BE2C (cell line): ENCODE results near the gene APBB2.

Experiments used
- DNase-seq: peaks from one replicate; pipeline ENCODE4 v3.0.0-alpha.2; 2020
- H3K27me3 ChIP-seq: fragments of 250-450 bp; sonication (Bioruptor Pico); 2 replicates; pipeline ENCODE4 v1.5.1; 2020; ENCODE audit warnings: mild to moderate bottlenecking
- H3K36me3 ChIP-seq: fragments of 250-450 bp; sonication (Bioruptor Pico); 2 replicates; pipeline ENCODE4 v1.5.1; 2020; ENCODE audit warnings: mild to moderate bottlenecking
- H3K4me1 ChIP-seq: fragments of 250-450 bp; sonication (Bioruptor Pico); 2 replicates; pipeline ENCODE4 v1.5.1; 2020
- H3K4me3 ChIP-seq: 2 replicates; pipeline ENCODE4 v1.5.1; 2011; ENCODE audit warnings: low read depth, low read length
- H3K9me3 ChIP-seq: fragments of 250-450 bp; sonication (Bioruptor Pico); 2 replicates; pipeline ENCODE4 v1.5.1; 2020
- TF ChIP-seq, protein P1 (sequence below): IDR thresholded peaks from 2 replicates; pipeline ENCODE4 v1.5.1; 2012; ENCODE audit warnings: mild to moderate bottlenecking, low read depth, low read length

Gene APBB2

DNA sequence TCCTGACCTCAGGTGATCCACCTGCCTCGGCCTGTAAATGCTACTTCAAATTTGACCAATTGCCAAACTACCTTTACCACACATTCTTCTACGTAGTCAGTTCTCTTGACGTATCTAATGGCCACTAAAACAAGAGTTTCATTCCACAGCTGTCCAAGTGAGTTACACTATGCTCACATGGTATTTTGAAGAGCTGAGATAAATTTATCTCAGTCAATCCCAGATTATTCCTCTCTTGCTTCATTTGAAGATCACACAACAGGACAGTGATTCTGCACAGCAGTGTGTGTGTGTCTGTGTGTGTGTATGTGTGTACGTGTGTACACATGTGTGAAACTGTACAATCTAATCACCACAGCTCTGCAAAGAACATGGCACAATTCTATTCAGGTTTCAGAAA is 133.4 kb downstream of the APBB2 start:
- TF ChIP-seq, protein P1, sequence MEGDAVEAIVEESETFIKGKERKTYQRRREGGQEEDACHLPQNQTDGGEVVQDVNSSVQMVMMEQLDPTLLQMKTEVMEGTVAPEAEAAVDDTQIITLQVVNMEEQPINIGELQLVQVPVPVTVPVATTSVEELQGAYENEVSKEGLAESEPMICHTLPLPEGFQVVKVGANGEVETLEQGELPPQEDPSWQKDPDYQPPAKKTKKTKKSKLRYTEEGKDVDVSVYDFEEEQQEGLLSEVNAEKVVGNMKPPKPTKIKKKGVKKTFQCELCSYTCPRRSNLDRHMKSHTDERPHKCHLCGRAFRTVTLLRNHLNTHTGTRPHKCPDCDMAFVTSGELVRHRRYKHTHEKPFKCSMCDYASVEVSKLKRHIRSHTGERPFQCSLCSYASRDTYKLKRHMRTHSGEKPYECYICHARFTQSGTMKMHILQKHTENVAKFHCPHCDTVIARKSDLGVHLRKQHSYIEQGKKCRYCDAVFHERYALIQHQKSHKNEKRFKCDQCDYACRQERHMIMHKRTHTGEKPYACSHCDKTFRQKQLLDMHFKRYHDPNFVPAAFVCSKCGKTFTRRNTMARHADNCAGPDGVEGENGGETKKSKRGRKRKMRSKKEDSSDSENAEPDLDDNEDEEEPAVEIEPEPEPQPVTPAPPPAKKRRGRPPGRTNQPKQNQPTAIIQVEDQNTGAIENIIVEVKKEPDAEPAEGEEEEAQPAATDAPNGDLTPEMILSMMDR, result no peak
- Histone ChIP-seq H3K36me3 (no peaks in the 10 kb centered on the region), H3K27me3 (no peaks in the 10 kb centered on the region), H3K9me3 (no peaks in the 10 kb centered on the region), H3K4me3 (no peak overlapping the region), H3K4me1 (no peaks in the 10 kb centered on the region)
- no peak for DNase-seq

DNA sequence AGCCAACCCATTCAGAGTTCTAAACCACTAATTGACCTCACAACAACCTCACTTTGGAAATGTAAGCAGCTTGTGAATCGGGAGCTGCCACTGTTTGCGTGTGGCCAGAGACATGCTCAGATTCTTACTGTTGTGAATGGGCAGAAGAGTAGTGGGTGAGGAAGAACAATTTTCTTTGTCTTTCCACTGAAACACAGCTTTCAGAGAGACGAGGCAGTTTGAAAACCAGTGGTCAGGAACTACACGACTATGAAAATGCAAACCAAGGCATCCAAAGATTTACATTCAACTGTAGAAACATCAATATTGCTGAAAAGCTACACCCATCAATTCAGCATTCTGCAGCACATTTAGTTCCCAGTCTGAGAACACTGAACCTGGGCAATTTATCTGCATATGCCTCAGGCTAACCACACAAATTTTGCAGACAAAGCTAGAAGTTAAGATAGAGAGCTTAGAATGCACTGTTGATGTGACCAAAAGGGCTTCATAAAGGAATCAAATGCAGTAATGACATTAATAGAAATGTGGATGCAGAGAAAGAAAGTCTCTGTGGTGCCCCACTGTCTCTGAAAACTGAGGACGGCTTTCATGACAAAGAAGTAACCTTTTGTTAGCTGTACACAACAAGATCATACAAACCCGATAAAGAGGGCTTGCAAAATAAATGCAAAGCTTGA is 134.3 kb downstream of the APBB2 start:
- H3K27me3 ChIP-seq, result no peaks in the 10 kb centered on the region
- H3K4me1 ChIP-seq, result no peaks in the 10 kb centered on the region
- no peak overlapping the region for H3K4me3 ChIP-seq
- no peaks in the 10 kb centered on the region for H3K36me3 ChIP-seq
- no peaks in the 10 kb centered on the region for H3K9me3 ChIP-seq
- TF ChIP-seq, protein P1, result no peak
- DNase-seq, result no peak

DNA sequence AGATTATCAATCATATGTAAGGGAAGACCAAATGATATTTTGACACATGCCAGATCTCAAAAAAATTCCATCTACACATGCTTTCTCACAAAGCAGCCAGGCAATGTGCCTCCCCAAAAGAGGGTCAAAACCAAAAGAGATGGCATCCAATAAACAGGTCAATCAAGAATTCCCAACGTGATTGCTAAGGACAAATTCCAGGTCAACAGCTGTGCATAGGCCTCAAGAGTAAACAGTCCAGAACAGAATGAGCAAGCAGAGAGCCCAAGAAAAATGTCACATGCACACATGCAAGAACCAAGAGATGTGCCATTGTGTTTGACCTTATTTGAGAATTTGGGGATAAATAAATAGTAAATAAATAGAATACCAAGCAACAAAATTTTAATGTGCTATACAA is 136.7 kb downstream of the APBB2 start:
- Histone ChIP-seq H3K4me3 (no peak overlapping the region), H3K27me3 (no peaks in the 10 kb centered on the region), H3K36me3 (no peaks in the 10 kb centered on the region), H3K9me3 (no peaks in the 10 kb centered on the region), H3K4me1 (no peaks in the 10 kb centered on the region)
- no peak for DNase-seq
- TF ChIP-seq, protein P1, result no peak

DNA sequence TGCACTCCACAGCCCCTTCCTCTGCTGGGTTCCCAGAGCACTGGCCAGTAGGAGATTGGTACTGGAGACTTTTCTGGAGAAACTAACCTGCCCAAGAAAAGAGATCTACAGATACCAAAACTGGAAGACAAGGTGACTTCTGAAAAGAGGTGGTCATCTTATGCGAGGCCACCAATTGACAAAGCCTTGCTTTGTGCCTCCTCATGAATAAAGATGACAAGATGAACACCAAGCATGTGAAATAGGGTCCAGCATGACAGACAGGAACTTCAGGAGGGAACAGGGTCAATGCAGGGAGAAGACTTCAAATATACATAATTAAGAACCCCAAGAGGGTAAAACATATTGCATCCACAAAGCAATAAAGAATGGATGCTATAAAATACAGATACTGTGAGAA is 137.9 kb downstream of the APBB2 start:
- no peaks in the 10 kb centered on the region for H3K4me1 ChIP-seq
- no peaks in the 10 kb centered on the region for H3K9me3 ChIP-seq
- no peak for DNase-seq
- H3K4me3 ChIP-seq, result no peak overlapping the region
- no peaks in the 10 kb centered on the region for H3K27me3 ChIP-seq
- H3K36me3 ChIP-seq, result no peaks in the 10 kb centered on the region
- TF ChIP-seq, protein P1, result no peak

DNA sequence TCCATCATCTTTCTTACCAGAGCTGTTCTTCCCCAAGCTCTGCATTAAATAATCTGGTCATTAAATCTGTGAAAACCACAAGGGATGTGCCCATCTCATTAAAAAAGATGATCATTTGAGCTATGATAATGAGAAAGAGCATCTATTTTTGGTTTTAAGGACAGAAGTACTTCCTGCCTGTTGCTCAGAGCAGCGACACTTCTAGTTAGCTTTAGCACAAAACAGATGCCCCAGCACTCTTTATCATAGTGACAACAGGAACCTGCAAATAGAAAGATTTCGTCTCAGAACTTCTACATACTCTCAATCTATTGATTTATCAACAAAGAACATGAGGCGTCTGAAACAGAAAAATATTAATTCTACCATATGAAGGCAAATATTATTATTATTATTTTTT is 140.1 kb downstream of the APBB2 start:
- TF ChIP-seq, protein P1, result no peak
- Histone ChIP-seq H3K4me1 (no peaks in the 10 kb centered on the region), H3K9me3 (no peaks in the 10 kb centered on the region), H3K27me3 (no peaks in the 10 kb centered on the region), H3K4me3 (no peak overlapping the region), H3K36me3 (no peaks in the 10 kb centered on the region)
- DNase-seq, result no peak

DNA sequence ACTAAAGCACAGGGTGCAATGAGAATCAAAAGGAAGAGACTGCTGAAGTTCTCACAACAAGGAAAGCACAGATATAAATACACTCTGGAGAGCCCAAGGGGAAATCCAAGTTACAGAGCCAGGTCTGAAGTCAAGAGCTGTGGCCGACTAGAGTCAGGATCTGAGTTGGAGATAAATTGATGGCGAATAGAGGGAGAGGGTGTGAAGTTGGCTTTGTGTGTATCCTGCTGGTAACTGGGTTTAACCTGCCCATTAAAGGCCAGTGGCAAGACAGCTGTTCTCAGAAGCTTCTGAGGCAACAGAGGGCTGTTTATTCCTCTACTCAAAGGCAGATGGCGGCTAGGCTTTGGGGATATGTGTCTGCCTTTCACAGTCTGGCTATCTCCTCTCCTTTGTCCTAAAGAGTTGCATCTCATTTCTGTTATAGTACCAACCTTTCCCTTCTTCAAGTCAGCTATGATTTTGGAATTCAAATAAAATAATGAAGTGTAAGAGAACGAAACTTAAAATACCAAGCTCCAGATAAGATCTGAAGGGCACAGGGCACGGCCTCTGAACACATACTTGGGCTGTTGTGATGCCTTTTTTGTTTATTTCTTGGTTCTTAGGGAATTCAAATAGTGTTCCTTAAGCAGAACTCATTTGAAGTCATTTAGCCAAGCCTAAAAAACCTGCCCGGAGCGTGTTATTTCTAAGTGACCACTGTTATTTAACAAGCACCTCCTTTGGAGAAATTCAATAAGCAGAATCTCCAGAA is 142.1 kb downstream of the APBB2 start:
- H3K4me3 ChIP-seq, result no peak overlapping the region
- TF ChIP-seq, protein P1, result no peak
- H3K9me3 ChIP-seq, result no peaks in the 10 kb centered on the region
- no peaks in the 10 kb centered on the region for H3K4me1 ChIP-seq
- DNase-seq, result no peak
- no peaks in the 10 kb centered on the region for H3K36me3 ChIP-seq
- H3K27me3 ChIP-seq, result no peaks in the 10 kb centered on the region
